HL-60/S4 treated with retinoic acid at 250 ng/mL for 4 days and 3 days (cell line): ENCODE results near the gene MAST4.

Experiments used
- in situ Hi-C: fragments of 300-500 bp; cut with MboI; formaldehyde crosslinking; loops from 2 replicates; pipeline ENCODE4 v1.7.0; 2022; ENCODE audit warnings: low sequenced_read_pairs

MAST4 gene

DNA sequence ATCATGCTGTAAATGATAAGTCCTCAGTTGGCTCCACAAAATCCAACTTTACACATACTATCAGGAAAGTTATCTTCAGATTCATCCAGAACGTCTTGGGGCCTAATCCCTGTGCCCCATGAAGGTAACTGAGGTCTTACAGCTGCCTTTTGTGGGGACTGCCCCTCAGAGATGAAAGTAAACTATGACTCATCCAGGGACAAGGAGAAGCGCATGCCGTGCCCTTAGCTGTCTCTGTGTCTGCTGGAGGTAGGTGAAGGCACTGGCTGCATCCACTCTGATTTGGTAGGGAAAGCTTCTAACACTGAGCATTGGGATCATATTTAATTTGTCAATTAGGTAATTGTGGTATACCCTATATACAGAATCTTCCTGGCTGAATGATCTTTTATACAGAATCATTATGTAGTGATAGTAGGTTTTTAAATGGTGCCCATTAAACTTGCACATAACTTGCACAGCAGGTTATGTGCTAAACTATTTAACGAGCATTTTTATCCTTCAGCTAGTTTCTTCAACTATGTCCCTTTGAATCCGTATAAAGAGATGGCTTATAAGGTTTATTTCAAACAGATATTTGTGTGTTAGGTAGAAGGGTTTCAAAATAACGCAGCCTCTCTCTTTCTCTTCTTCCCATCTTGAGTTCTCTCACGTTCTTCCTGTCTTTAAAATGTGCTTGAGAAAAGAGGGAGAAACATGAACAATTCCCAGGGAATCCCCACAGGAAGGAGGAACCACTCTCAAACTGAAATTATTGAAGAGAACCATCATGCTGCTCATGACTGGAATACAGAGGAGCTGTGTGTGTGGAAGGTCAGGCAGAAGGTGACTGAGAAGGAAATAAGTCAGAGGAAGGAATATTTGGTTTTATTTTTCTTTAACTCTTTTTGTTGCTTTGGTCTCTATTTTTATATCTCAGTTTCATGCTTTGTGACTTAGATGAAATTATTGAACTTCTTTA lies 349.5 kb downstream of the MAST4 start:
- in situ Hi-C loops, result no loop called here

DNA sequence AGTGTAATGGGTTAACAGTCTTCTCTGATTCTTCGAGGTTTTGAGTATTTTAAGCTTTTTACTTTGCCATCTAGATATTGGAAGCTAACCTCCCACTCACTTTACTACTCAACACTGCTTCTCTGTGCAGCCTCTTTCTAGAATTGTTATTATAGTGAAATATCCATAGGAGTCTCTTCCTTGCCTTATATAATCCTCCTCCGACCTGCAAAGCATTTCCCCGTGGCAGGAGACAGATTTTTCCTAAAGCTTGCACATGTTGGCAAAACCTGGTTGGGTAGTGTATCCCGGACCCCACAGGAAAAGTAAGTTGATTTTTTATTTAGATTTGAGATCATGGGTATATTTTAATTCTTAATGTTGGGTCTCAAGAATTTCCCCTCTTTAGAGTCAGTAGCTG lies 351.3 kb downstream of the MAST4 start:
- in situ Hi-C loops, result no loop called here

DNA sequence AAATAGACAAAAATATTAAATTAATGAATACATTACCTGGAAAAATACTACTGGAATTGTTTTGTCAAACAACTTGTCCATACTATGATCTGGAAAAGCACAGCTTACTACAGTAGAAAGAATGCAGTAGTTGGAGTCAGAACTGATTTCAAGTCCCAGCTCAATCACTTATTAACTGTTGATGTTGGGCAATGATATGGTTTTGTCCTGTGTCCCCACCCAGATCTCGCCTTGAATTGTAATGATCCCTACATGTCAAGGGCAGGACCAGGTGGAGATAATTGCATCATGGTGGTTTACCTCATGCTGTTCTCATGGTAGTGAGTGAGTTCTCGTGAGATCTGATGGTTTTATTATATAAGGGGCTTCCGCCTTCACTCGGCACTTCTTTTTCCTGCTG lies 352.9 kb downstream of the MAST4 start:
- in situ Hi-C loops, result no loop called here

DNA sequence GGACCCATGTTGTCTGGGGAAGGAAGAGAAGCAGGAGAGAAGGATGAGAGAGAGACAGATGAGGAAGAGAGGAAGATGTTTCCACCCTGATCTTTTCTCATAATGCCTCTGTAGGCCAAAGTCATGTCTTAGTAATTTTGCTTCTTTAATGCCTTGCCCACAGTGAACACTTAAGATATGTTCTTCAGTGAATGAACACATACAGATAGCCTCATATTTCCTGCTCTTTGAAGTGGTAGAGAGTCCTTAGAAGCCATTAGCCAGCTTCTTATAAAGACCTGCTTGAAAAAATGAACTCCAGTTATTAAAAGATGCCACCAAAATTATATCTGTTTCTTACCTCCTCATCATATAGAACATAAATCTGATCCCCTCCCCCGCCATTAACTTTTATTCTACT lies 356.0 kb downstream of the MAST4 start:
- in situ Hi-C loops, result no loop called here

DNA sequence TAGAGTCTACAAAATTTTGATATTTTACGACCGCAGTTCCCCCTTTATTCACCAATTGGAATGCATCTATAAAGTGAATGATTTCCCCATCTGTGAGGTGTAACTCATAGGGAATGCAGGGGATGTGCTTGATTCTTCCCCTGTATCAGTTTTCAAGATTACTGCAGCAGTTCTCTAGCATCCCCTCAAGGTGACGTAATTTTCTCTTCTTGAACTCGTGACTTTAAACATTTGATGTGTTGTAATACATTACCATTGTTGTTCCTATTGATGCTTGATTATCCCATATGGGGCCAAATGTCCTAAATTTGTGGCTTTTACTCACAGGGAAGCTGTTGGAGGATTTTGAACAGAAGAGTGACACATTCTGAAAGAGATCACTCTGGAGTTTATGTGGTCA lies 360.2 kb downstream of the MAST4 start:
- in situ Hi-C loops, result no loop called here

DNA sequence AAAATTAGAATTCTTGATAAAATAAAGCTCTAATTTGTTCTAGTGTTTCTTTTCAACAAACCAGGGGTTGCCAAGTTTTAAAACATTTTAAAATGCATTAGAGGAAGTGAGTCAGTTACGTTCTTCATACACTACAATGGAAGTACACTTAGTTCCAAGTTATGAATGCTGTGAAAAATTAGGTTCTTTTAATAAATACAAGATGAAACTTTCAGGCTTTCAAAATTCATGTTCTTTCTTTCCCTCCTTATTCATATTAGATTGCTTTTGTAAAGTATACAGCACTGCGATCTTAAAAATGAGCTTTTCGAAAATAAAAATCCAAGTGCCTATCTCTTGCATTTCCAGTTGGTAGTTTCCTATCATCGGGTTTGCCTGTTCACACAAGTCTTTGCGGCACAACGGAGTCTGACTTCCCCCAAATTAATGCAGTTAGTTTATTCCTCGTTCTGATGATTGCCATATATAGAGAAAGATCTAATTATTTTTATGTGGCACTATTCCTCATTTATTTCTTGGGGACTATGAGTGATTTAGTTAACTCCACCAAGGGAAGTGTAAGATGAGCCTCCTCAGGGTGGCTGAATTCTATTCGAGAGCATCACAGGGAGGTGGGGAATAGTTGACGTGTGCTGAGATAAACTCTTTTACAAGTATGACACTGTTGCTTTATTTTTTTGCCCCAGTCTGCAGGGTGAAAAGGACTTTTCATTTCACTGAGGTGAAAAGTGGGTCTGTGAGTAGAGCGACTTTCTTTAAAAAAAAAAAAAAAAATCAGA lies 362.2 kb downstream of the MAST4 start:
- in situ Hi-C loops, result no loop called here

DNA sequence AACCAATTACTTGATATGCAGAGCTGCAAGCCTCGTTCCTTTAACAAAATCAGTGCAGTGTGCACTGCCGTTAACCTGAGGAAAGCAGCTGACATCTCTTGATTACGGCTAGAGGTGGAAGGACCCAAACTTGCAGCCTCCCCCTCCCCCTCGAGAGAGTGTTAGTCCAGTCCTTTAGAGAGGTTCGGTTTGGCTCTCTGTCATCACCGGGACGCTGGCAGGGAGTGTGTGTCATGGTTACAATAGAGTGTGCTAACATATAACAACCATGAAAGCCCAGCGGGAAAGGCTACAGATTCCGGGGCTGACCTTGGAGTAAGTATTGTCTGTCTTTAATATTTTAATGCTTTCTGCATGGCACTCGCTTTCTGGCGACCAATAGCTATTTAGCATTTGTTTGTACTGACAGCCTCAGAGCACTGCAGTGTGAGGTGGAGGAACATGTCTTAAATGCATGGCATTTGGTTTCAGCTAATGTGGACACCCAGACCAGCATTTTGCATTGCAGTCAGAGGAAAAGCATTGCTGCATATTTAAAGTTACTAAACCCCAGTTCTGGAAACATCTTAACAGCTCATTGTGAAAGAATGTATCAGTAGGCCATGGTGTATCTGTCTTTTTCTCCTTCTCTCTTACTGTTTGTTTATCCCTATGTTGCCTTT lies 362.9 kb downstream of the MAST4 start:
- in situ Hi-C loops, result no loop called here

DNA sequence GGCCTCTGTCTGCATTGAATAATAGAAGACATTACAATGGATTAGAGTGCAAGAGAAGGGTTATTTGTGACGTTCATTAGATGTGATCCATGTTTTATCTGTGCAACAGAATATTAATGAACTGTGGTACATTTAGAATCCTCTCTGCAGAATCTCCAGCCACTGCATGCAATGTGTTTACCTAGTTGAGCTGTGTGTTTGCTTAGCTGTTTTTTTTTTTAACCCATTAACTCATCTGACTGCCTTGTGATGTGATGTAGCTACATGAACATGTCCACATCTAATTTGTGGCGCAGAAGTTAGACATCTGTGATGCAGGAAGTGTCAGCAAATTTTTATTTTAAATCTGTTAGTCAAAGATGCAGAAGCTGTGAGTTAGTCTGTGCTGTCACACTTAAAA lies 363.5 kb downstream of the MAST4 start:
- in situ Hi-C loops, result no loop called here

DNA sequence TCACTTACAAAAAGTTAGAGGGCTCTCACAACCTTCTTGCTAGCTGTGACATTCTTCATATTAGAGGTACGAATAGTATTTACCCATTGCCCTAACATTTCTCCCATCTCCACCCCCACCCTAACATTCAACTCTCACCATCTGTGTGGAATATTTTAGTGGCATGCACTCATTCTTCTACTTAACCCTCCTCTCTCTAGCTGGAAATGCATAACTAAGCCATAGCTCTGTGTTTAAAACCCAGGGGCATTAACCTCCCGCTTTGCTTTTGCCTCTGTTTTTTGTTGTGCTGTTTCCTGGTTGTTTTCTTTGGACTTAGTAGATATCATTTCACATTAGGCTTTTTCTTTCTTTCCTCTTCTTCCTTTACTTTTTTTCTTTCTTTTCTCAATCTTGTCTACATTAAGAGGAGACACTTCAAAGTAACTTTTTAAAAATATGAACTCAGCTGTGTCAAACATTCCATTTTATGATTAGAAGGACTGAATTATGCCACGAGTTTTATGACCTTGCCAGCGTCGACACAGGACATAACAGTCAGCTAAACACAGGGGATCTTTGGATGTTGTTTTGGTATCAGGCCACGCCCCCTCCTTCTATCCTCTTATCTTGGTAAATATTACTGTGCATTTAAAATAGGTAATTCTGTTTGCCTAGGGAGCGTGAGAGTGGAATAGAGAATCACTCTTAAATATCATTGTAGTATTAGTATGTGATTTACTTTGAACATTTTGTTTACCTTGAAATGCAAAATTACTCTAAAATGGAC lies 364.4 kb downstream of the MAST4 start:
- in situ Hi-C loops, result no loop called here

DNA sequence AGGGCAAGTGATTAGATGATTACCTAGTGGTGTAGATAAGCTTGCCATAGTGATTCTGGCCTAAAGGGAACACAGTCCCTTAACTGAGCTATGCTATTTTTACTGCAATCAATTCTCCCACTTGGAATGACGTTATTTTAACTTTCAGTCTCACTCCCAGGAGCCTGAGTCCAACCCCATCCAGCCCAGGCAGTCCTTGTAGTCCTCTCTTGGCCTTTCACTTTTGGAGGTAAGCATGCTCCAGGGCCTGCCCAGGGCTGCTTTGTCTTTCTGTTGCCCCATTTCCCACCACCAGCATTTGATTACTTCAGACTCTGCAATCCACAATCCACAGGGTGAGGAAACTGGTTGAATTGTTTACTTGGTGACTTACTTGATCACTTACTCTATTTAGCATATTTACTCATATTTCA lies 367.4 kb downstream of the MAST4 start:
- in situ Hi-C loops, result no loop called here

DNA sequence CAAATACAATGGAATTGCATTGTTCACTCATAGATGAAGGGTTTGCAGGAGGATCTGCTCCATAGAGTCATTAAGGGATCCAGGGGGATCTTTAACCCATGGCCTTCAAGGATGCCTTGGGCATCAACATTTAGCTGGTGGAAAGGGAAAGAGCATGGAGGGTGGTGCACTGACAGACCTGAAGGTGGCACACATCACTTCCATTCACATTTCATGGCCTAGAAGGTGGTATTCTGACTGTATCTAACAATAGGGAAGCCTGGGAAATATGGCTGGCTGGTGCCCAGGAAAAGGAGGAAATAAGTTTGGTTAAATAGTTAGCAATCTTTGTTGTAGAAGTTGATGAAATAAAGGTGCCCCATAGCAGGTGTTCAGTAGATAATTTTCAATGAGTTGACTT lies 370.2 kb downstream of the MAST4 start:
- in situ Hi-C loops, result no loop called here

DNA sequence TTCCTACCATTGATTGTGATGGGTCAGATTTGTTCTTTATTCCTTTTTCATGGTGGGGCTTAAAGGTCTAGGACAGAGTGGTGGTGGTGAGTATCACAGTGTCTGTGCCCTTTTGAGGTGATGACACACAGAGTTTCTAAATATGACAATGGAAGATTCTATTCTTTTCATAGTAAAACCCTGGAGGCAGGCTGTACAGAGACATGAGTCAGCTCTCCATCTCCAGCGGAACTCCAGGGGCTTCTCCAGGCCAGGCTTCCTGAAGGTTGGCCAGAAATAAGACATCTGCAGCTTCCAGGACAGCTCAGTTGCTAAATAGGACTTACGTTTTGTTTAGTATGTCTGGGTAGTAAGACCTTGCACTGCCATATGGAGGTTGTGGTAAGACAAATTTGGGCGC lies 370.9 kb downstream of the MAST4 start:
- in situ Hi-C loops, result no loop called here

DNA sequence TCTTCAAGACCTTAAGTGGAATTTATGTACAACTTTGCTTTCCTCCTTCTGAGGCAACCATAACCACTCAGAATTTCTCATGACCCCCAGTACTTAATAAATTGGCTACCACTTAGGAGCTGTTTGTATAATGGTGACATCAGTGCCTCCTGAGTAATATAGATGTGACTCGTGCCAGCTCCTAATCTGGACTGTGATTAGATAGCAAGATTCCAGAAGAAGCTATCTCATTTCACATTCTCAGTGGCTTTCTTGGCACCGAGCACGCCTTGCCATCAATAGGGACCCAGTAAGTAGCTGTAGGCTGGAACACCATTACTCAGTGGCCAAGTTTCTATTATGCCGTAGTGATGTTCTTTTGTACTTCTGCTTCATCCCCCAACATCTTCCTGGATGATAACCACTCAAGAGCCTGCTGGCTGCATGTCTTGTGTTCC lies 371.7 kb downstream of the MAST4 start:
- in situ Hi-C loops, result no loop called here

DNA sequence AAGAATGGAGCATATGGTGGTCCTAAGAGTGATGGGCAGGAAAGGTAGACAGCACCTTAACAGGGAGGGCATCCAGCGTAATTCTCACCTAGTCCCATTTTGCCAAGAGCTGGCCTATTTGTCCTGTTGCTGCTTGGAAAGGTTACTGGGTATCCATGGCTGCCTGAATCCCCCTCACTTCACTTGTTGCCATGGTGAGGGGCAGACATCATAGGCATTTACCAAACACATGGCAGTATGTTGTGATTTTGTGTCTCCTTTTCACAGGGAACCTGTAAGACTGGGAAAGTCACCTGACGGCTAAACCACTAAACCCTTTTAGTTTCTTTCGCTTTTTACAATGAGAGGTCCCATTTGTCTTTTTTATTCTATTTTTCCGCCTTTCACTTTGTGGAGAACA lies 373.3 kb downstream of the MAST4 start:
- in situ Hi-C loops, result no loop called here

DNA sequence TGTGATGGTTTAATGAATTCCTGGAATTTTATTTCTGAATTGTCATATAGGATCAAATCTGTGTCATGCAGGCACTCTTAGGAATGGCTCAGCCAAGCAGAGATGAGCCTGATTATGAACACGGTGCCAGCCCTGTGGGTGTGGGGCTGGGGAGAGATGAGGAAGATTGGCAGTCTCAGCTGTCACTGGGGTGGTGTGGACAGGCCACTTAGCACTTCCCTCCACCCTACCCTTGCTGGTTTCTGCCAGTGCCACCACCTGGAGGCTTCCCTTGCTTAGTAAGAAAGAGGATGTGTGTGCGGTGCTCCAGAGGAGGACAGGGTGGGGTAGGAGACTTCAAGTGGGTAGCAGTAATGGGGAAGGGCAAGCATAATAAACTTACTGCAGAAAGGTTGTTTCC lies 373.8 kb downstream of the MAST4 start:
- in situ Hi-C loops, result no loop called here

DNA sequence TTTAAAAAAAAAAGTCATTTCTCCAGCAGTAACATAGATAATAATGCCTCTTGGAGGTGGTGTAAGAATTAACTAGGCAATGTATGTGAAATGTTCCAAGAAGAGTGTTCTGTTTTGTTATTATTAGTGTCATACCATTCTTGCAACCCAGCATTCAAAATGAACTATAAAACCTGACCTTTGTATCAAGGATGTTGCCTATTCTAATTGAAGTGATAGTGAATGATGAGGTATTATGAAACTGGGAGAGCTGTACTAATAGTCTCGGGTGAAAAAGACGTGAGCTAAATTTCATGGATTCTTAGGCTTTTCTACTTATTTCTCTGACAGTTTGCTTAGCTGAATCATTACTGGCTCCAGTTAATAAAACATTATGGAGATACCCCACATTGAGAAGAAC lies 375.8 kb downstream of the MAST4 start:
- in situ Hi-C loops, result no loop called here

DNA sequence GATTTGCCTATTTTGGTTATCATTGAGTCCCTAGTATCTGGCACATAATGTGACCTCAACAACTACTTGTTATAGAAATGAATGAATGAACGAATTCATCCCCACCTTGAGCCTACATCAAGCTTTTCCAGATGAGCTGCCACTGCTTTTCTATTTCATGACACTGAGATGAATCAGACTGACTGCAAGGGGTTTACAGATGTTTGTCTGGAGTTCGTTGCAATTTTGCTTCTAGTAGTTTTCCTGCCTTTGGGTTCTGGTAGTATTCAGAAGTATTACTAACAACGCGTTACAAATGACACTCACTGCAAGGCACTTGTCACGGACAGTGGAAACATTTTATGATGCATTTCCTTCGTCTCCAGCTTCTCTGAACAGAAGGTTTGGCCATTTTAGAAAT lies 378.1 kb downstream of the MAST4 start:
- in situ Hi-C loops, result no loop called here

DNA sequence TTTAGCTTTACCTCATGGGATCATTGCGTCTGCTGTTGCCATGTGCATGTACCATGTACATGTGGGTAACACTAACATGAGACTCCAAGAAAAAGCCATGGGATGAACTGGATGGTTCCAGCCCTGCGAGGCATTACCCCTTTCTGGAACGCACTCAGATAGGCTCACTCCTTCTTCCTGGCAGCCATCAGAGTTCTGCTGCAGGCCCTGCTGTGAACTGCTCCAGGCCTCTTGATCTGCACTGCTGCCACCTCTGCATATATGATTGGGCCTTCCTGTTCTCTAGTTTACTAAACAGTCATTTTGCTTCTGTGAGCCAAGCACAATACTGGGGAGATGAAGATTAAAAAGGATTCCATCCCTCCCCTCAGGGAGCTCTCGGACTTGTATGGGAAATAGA lies 379.9 kb downstream of the MAST4 start:
- in situ Hi-C loops, result no loop called here

DNA sequence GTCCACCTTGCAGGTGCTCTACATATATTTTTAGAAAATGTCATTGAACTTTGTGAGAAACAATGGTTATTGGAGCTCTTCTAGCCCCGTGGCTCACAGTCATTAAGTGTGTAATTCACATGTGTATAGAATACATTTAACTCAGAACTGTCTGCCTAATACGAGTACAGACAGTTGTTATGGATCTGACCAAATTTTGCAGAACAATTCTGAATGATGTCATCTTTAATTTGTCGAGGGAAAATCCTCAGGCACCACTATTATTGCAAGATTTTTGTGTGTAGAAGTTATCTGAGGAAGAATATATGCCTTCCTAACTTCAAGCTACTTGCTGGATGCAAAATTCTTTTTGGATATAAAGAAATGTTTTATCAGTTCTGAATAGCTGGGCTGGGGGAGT lies 383.5 kb downstream of the MAST4 start:
- in situ Hi-C loops, result no loop called here

DNA sequence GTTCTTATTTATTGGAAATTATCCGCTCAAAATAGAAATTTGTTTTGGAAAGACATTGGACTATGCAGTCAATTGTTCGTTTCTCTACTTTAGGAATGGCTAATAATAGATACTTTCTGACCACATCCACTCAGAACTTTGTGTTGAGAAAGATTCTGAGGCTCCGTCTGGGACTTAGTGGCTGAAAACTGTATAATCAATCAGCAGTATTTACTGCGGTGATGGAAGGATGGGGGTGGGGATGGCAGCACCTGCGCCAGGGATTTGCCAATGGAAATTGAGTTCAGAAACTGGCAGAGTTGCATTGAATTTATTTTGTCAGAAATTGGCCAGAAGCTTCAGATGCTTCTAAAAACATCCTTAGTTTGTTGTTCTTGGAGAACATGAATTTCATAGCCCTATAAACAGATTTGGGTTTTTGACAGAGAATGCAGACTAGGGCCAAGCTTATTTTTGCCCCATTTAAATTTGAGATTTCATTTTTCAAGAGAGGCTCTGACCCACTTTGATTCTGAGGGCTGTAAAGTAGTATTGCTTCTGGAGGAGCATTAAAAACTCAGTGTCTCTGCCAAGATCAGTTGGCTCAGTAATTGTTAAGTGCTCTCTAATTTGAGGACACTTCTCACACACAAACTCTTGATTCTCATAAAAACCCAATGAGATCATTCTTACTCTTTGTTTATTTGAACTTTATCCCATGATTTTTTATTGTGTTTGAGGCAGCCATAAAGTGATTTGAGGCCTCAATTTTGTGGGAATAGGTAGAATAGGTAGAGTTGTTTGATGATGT lies 385.3 kb downstream of the MAST4 start:
- in situ Hi-C loops, result no loop called here
